ENCODE data around the gene WNT1. TPM values are rescaled to one million over a fixed set of nuclear protein-coding genes. Genes with fewer than 3 reads are reported as not detected.

The WNT1 gene
- total RNA-seq, 2 donors from 2014 or later: not detected

GRCh38 chr12:48994224-48995085 is 16.3 kb downstream of the WNT1 start:
- Histone ChIP-seq H3K4me1 (peaks cover 30% of the 10 kb centered on the region), H3K36me3 (replicated peaks in 1 of 2; ENCODE audit: insufficient read depth in 1 of 2, low read depth in 2 of 2) (no peaks in the 10 kb centered on the region), H3K27me3 (no peaks in the 10 kb centered on the region), H3K4me3 (no peak overlapping the region), H3K27ac (no peak overlapping the region), H3K9me3 (no peaks in the 10 kb centered on the region)
- DNase-seq: no peak
- ATAC-seq: no peak
- no peak for TF ChIP-seq POLR2A (IDR thresholded peaks at IDR 0.05)
- no peak for TF ChIP-seq CTCF (IDR thresholded peaks at IDR 0.05)
- 25 to 31% methylated on average over 26 to 32 of the region's 32 CpGs for WGBS, 2 donors
- intact Hi-C loops (cut with DNase I): no loop called here

GRCh38 chr12:48995086-48995879 is 17.2 kb downstream of the WNT1 start:
- H3K4me1 ChIP-seq: peaks cover 37% of the 10 kb centered on the region
- ATAC-seq: peak; percentile 91
- WGBS, 2 donors: 4 to 6% methylated on average over 17 to 32 of the region's 32 CpGs
- no peaks in the 10 kb centered on the region for H3K9me3 ChIP-seq
- no peak overlapping the region for H3K27ac ChIP-seq
- H3K4me3 ChIP-seq: no peak overlapping the region
- DNase-seq: peak; percentile 85 to 88 (median 86)
- H3K36me3 ChIP-seq (replicated peaks in 1 of 2; ENCODE audit: insufficient read depth in 1 of 2, low read depth in 2 of 2): no peaks in the 10 kb centered on the region
- intact Hi-C loops (cut with DNase I): no loop called here
- H3K27me3 ChIP-seq: no peaks in the 10 kb centered on the region
- TF ChIP-seq POLR2A (IDR thresholded peaks at IDR 0.05) (no peak), CTCF (IDR thresholded peaks at IDR 0.05) (peak; percentile 65 to 87 (median 84))

GRCh38 chr12:48996794-48997718 is 18.9 kb downstream of the WNT1 start:
- ATAC-seq (peak; percentile 57), DNase-seq (peak; percentile 70 to 79 (median 74))
- intact Hi-C loops (cut with DNase I): no loop called here
- 26 to 52% methylated on average over 27 to 67 of the region's 71 CpGs for WGBS, 2 donors
- H3K9me3 ChIP-seq: no peaks in the 10 kb centered on the region
- no peaks in the 10 kb centered on the region for H3K27me3 ChIP-seq
- H3K27ac ChIP-seq: no peak overlapping the region
- H3K4me3 ChIP-seq: no peak overlapping the region
- H3K36me3 ChIP-seq (replicated peaks in 1 of 2; ENCODE audit: insufficient read depth in 1 of 2, low read depth in 2 of 2): no peaks in the 10 kb centered on the region
- peak; percentile 49 to 62 (median 54) for TF ChIP-seq CTCF (IDR thresholded peaks at IDR 0.05)
- TF ChIP-seq POLR2A (IDR thresholded peaks at IDR 0.05): no peak
- H3K4me1 ChIP-seq: peaks cover 37% of the 10 kb centered on the region

- DNase-seq (peak in 1 of 4 donors; percentile 40), ATAC-seq (no peak)
- TF ChIP-seq CTCF (IDR thresholded peaks at IDR 0.05) (no peak), POLR2A (IDR thresholded peaks at IDR 0.05) (no peak)
- Histone ChIP-seq H3K4me1 (peaks cover 37% of the 10 kb centered on the region), H3K27ac (no peak overlapping the region), H3K9me3 (no peaks in the 10 kb centered on the region), H3K36me3 (replicated peaks in 1 of 2; ENCODE audit: insufficient read depth in 1 of 2, low read depth in 2 of 2) (peaks cover 0 to 3% of the 10 kb centered on the region in 2 donors), H3K27me3 (no peaks in the 10 kb centered on the region), H3K4me3 (peak overlapping the region; percentile 18 to 50)
- intact Hi-C loops (cut with DNase I): no loop called here
- 10 to 23% methylated on average over 16 to 53 of the region's 57 CpGs for WGBS, 2 donors
These were observed 19.8 kb downstream of the WNT1 start for GRCh38 chr12:48997719-48998496.
